Natural killer cell treated with Interleukin-12 subunit alpha and Interleukin-12 subunit beta and Interleukin-15 and Interleukin-18, amount 100 ng/mL, for 72 hours (primary cell): ENCODE data around the gene HEATR3. TPM values are rescaled to one million over a fixed set of nuclear protein-coding genes. Genes with fewer than 3 reads are reported as not detected.

ENCODE experiments used
- ATAC-seq, 2 donors: fragments of 150-1000 bp; cut with Tn5 transposase in 1 of 2; sonication (Bioruptor Pico), chemical (Tn5 transposase) in 1 of 2; 2 replicates each; pipeline ENCODE4 v1.10.0; 2021
- DNase-seq: peaks from one replicate; pipeline ENCODE4 v3.0.0; 2022; ENCODE audit warnings: low spot score
- H3K27ac Mint-ChIP-seq, 2 donors: 1 replicate in 1 of 2; 2 replicates in 1 of 2; pipeline ENCODE4 v1.8.0; 2022; ENCODE audit warnings: mixed read lengths in 2 of 2, mild to moderate bottlenecking in 1 of 2, moderate library complexity in 1 of 2
- H3K27me3 Mint-ChIP-seq, 2 donors: 1 replicate in 1 of 2; 2 replicates in 1 of 2; pipeline ENCODE4 v1.8.0; 2022; ENCODE audit warnings: mixed read lengths in 2 of 2
- H3K36me3 Mint-ChIP-seq: one replicate; pipeline ENCODE4 v1.8.0; 2022; ENCODE audit warnings: mixed read lengths
- H3K4me1 Mint-ChIP-seq, 2 donors: 1 replicate in 1 of 2; 2 replicates in 1 of 2; pipeline ENCODE4 v1.8.0; 2022; ENCODE audit warnings: low read depth in 2 of 2, mixed read lengths in 2 of 2, mild to moderate bottlenecking in 1 of 2
- H3K4me3 Mint-ChIP-seq: one replicate; pipeline ENCODE4 v1.8.0; 2022; ENCODE audit warnings: mixed read lengths
- H3K9me3 Mint-ChIP-seq: 2 replicates; pipeline ENCODE4 v1.8.0; 2022; ENCODE audit warnings: mixed read lengths
- total RNA-seq, 2 donors: library from RNA; stranded (reverse); gene quantifications; one replicate each; pipeline ENCODE4 v1.2.3, GENCODE V29; 2022

HEATR3 gene
- 10 to 100 TPM; 25.4 to 46.6 TPM for total RNA-seq

DNA sequence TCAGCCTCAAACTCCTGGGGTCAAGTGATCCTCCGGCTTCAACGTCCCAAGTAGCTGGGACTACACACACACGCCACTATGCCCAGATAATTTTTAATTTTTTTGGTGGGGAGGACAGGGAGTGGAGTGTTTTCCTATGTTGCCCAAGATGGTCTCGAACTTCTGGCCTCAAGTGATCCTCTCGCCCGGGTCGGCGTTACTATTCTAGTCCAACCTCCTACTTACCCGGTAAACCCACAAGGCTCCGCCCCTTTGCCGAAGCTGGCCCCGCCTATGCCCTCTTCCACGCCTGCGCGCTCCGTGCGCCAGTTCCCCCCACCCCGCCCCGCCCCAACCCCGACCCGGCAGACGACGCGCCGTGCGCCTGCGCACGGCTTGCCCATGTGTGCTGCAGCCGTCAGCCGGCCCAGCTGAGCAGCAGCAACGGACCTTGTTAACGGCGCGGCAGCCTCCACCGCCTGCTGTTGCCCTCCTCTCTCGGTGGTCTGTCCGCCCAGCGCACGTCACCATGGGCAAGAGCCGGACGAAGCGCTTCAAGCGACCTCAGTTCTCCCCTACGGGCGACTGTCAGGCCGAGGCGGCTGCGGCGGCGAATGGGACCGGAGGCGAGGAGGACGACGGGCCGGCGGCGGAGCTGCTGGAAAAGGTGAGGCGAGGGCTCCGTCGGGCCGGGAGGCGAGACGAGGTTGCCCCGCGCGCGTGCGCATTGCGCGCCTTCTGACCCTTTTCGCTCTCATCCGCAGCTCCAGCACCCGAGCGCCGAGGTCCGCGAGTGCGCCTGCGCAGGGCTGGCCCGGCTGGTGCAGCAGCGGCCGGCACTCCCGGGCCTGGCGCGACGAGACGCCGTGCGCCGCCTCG lies at the start of gene HEATR3:
Gene HEATR3, plus strand, starts transcription at position 347 of the 858 bp plus-strand sequence. Its CDS starts 162 bp downstream, at position 509.
- Mint-ChIP-seq H3K36me3 (peaks cover 3% of the 10 kb centered on the region), H3K27ac (peak within 1 kb of the TSS; percentile 63 to 75), H3K4me1 (peaks cover 34 to 41% of the 10 kb centered on the region in 2 donors), H3K9me3 (no peaks in the 10 kb centered on the region), H3K4me3 (peak within 1 kb of the TSS; percentile 92), H3K27me3 (no peaks in the 10 kb centered on the region)
- ATAC-seq (peak; percentile 94 to 95), DNase-seq (peak; percentile 96)

GRCh38 chr16:50017553-50017952 lies 48.2 kb upstream of the HEATR3 start:
- no peak overlapping the region for H3K27ac Mint-ChIP-seq
- H3K4me1 Mint-ChIP-seq: no peaks in the 10 kb centered on the region
- ATAC-seq: no peak
- H3K4me3 Mint-ChIP-seq: no peak overlapping the region
- H3K36me3 Mint-ChIP-seq: no peaks in the 10 kb centered on the region
- DNase-seq: no peak
- H3K9me3 Mint-ChIP-seq: no peaks in the 10 kb centered on the region
- H3K27me3 Mint-ChIP-seq: peaks cover 10 to 15% of the 10 kb centered on the region in 2 donors

GRCh38 chr16:50021544-50021943 lies 44.2 kb upstream of the HEATR3 start:
- peaks cover 12 to 15% of the 10 kb centered on the region in 2 donors for H3K27me3 Mint-ChIP-seq
- DNase-seq: no peak
- H3K27ac Mint-ChIP-seq: no peak overlapping the region
- ATAC-seq: no peak
- peaks cover 8 to 16% of the 10 kb centered on the region in 2 donors for H3K4me1 Mint-ChIP-seq
- H3K9me3 Mint-ChIP-seq: no peaks in the 10 kb centered on the region
- no peaks in the 10 kb centered on the region for H3K36me3 Mint-ChIP-seq
- H3K4me3 Mint-ChIP-seq: no peak overlapping the region

- H3K36me3 Mint-ChIP-seq: no peaks in the 10 kb centered on the region
- ATAC-seq (no peak), DNase-seq (no peak)
- H3K4me1 Mint-ChIP-seq: peaks cover 8 to 16% of the 10 kb centered on the region in 2 donors
- H3K4me3 Mint-ChIP-seq: no peak overlapping the region
- no peaks in the 10 kb centered on the region for H3K9me3 Mint-ChIP-seq
- no peak overlapping the region for H3K27ac Mint-ChIP-seq
- peaks cover 12 to 15% of the 10 kb centered on the region in 2 donors for H3K27me3 Mint-ChIP-seq
These were observed 42.1 kb upstream of the HEATR3 start for GRCh38 chr16:50023641-50024040.

- DNase-seq: no peak
- H3K36me3 Mint-ChIP-seq: peaks cover 2% of the 10 kb centered on the region
- H3K4me3 Mint-ChIP-seq: peak overlapping the region; percentile 98
- H3K4me1 Mint-ChIP-seq: peaks cover 8 to 16% of the 10 kb centered on the region in 2 donors
- peaks cover 10 to 15% of the 10 kb centered on the region in 2 donors for H3K27me3 Mint-ChIP-seq
- ATAC-seq: no peak
- H3K27ac Mint-ChIP-seq: peak overlapping the region; percentile 72 to 87
- H3K9me3 Mint-ChIP-seq: no peaks in the 10 kb centered on the region
These were observed 41.6 kb upstream of the HEATR3 start for GRCh38 chr16:50024207-50024606.

DNA sequence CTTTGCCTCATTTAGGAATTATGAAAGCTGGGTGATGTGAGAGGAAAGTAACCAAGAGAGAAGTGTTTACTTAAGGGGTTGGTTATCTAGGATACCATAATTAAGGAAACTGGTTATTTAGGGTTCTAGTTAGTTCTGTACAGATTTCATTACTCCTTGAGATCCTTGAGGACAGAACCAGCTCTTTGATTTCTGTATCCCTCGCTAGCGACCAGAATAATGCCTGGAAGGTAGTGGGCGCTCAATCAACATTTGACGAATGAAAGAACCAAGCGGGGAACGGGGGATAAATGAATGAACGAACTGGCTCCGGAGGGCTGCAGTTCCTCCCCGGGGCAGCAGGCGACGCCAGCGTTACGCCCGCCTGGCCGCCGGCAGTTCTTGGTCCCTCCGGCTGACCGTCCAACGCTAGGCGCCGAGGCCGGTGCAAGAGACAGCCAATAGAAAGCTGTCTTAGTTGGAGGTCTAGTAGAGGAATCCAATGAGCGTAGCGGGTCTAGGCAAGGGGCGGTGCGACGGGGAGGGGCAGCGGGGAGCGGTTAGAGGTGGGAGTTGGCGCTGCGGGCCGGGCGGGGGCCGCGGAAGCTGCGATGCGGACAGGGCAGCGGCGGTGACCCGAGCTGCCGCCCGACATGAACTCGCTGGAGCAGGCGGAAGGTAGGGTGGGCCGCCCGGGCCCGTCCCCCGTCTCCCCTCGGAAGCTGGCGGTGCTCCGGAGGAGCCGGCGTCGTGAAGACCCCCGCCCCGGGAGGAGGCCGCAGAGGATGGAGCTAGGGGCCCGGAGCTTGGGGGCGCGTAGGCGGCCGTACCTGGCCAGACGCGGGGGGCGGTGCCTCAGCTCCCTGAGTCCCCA lies 40.9 kb upstream of the HEATR3 start, which contains the start of gene CNEP1R1:
Gene CNEP1R1, plus strand, starts transcription at position 542 of the 853 bp plus-strand sequence. Its CDS starts 91 bp downstream, at position 633.
- peak within 1 kb of the TSS; percentile 98 for H3K4me3 Mint-ChIP-seq
- H3K27ac Mint-ChIP-seq: peak within 1 kb of the TSS; percentile 72 to 87
- DNase-seq (peak; percentile 96), ATAC-seq (peak; percentile 100)
- H3K4me1 Mint-ChIP-seq: peaks cover 8 to 16% of the 10 kb centered on the region in 2 donors
- H3K36me3 Mint-ChIP-seq: peaks cover 4% of the 10 kb centered on the region
- H3K27me3 Mint-ChIP-seq: peaks cover 10 to 15% of the 10 kb centered on the region in 2 donors
- H3K9me3 Mint-ChIP-seq: no peaks in the 10 kb centered on the region

- DNase-seq: no peak
- ATAC-seq: peak in 1 of 2 donors; percentile 7
- H3K4me3 Mint-ChIP-seq: peak overlapping the region; percentile 98
- H3K27me3 Mint-ChIP-seq: peaks cover 10 to 13% of the 10 kb centered on the region in 2 donors
- H3K4me1 Mint-ChIP-seq: peaks cover 8 to 16% of the 10 kb centered on the region in 2 donors
- H3K36me3 Mint-ChIP-seq: peaks cover 4% of the 10 kb centered on the region
- no peaks in the 10 kb centered on the region for H3K9me3 Mint-ChIP-seq
- H3K27ac Mint-ChIP-seq: peak overlapping the region; percentile 72 to 87
These were observed 40.2 kb upstream of the HEATR3 start for GRCh38 chr16:50025537-50025931.

DNA sequence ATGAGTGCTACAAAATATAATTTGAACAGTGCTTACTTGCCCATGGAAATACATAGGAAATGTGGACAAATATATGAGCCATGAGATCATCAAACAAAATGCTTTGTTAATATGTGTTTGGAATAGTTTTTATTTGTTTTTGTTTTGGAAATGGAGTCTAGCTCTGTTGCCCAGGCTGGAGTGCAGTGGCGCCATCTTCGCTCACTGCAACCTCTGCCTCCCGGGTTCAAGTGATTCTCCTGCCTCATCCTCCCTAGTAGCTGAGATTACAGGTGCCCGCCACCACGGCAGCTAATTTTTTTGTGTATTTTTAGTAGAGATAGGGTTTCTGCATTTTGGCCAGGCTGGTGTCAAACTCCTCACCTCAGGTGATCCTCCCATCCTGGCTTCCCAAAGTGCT lies 37.9 kb upstream of the HEATR3 start:
- DNase-seq (no peak), ATAC-seq (no peak)
- Mint-ChIP-seq H3K4me3 (no peak overlapping the region), H3K36me3 (peaks cover 9% of the 10 kb centered on the region), H3K4me1 (peaks cover 16 to 21% of the 10 kb centered on the region in 2 donors), H3K27me3 (peaks cover 0 to 2% of the 10 kb centered on the region in 2 donors), H3K9me3 (no peaks in the 10 kb centered on the region), H3K27ac (no peak overlapping the region)

- Mint-ChIP-seq H3K36me3 (peaks cover 6% of the 10 kb centered on the region), H3K27ac (no peak overlapping the region), H3K4me1 (peaks cover 14 to 24% of the 10 kb centered on the region in 2 donors), H3K27me3 (no peaks in the 10 kb centered on the region), H3K4me3 (no peak overlapping the region), H3K9me3 (no peaks in the 10 kb centered on the region)
- DNase-seq: no peak
- ATAC-seq: no peak
These were observed 30.2 kb upstream of the HEATR3 start for GRCh38 chr16:50035468-50035992.

DNA sequence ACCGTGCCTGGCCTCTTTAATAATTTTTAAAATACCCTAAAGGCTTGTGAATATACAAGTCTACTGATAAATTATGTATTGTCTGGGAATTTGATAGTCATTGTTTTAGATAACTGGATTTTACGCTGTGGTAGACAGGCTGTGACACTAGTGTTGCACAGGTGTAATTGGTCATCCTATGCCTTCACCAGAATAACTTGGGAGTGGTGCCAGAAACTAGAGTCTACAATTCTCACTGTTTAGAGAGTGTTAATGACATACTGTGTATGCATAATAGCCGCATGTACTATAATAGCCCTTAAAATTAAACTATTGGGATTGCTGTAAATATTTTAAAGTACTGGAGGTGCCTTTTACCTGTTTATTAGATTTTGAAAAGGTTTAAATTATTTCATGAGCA lies 29.3 kb upstream of the HEATR3 start:
- no peak for DNase-seq
- H3K4me3 Mint-ChIP-seq: no peak overlapping the region
- peaks cover 6% of the 10 kb centered on the region for H3K36me3 Mint-ChIP-seq
- no peak for ATAC-seq
- no peaks in the 10 kb centered on the region for H3K27me3 Mint-ChIP-seq
- H3K4me1 Mint-ChIP-seq: peaks cover 10 to 24% of the 10 kb centered on the region in 2 donors
- H3K9me3 Mint-ChIP-seq: no peaks in the 10 kb centered on the region
- no peak overlapping the region for H3K27ac Mint-ChIP-seq

GRCh38 chr16:50037662-50038220 lies 28.0 kb upstream of the HEATR3 start:
- Mint-ChIP-seq H3K9me3 (no peaks in the 10 kb centered on the region), H3K27ac (peak overlapping the region; percentile 33 to 47), H3K36me3 (no peaks in the 10 kb centered on the region), H3K4me3 (no peak overlapping the region), H3K27me3 (peaks cover 3 to 5% of the 10 kb centered on the region in 2 donors), H3K4me1 (peaks cover 7 to 19% of the 10 kb centered on the region in 2 donors)
- ATAC-seq (no peak), DNase-seq (no peak)

DNA sequence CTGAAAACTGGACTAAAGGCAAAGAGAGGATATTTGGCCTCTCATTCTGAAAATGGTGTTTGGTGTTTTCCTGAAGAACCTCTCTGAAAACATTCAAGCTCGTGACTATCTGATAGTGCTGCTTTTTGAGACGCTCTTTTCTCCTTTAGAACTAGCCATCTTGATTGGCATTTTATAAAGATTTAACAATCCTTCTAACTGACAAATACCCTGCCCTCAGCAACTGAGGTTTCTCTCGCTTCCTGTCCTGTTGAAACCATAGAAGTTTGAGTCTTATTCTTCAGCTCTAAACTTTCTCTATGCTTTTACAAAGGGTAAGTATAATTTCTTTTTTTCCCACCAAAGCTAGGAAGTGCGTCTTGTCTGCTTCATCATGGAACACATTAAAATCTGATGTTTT lies 27.5 kb upstream of the HEATR3 start:
- H3K36me3 Mint-ChIP-seq: no peaks in the 10 kb centered on the region
- no peaks in the 10 kb centered on the region for H3K9me3 Mint-ChIP-seq
- H3K4me3 Mint-ChIP-seq: peak overlapping the region; percentile 7
- H3K4me1 Mint-ChIP-seq: peaks cover 7 to 19% of the 10 kb centered on the region in 2 donors
- DNase-seq (no peak), ATAC-seq (no peak)
- peak overlapping the region; percentile 33 to 47 for H3K27ac Mint-ChIP-seq
- peaks cover 7 to 11% of the 10 kb centered on the region in 2 donors for H3K27me3 Mint-ChIP-seq
